ENCODE measurements around the gene SLC39A12.

The SLC39A12 gene

DNA sequence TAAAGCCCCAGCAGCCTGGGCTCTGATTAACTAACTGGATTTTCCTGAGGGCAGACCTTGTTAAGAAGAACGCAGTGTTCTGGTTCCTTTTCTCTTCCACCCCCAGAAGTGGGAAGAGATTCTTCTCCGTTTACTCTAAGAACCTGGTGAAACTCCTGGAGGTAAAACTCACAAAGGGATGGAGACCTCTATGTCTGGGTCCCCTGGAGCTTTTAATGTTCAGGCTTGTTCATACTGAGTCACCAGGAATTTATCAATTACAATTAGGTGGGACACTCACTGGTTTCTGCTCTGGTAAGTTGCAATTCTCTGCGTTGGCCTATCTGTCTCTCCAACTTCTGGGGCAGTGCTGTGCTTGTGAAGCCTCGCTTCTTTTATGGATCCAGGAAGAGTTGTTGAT is 115.2 kb downstream of the SLC39A12 start:
- DNase-seq, result no peak

DNA sequence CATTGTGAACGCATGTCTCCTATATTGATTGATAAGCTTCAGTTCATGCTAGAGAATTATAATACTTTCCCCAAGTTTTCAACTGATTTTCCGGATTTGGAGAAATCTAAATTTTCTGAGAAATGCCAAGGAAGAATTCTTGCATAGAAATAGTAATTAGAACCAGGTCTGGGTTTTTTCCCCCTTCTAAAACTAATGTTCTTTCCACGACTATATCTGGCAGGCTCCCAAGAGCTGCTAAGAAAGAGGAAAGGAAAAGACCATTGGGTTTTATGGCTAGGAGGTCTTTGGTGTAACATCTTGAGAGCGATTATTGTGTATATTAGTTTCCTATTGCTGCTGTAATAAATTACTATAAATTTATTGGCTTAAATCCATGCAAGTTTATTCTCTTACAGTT is 116.7 kb downstream of the SLC39A12 start:
- DNase-seq, result no peak

DNA sequence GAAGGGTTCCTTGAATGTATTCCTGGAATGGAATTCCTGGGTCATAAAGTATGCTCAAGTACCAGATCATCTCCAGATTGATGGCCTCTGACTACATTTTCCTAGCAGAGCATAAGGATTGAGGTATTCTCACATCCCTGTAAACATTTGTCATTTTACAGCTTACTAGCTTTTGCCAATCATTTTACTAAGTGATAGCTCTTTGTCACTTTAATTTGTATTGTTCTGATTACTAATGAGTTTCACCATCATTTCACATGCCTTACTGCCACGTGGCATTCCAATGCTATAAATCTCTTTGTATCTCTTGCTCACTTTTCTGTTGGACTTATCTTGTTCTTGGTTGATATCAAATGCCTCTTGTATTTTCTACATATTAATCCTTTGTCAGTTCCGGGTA is 119.9 kb downstream of the SLC39A12 start:
- DNase-seq, result no peak

DNA sequence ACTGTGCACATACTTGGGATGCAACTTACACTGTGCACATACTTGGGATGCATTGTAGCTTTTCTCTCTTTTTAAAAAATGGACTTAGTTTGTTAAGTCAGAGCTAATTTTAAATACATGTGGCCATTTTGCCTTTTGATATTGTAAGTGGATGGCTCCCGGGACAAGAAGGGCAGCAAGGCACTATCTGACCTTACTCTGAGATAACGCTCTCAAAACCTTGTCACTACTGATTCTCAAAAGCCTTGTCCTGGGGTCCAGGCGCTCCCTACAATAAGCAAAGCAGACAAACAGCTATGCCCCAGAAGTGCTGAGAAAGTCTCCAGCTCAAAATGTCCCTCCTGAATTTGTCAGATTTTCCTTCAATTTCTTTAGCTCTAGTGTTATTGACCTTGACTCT is 121.6 kb downstream of the SLC39A12 start:
- DNase-seq, result no peak

DNA sequence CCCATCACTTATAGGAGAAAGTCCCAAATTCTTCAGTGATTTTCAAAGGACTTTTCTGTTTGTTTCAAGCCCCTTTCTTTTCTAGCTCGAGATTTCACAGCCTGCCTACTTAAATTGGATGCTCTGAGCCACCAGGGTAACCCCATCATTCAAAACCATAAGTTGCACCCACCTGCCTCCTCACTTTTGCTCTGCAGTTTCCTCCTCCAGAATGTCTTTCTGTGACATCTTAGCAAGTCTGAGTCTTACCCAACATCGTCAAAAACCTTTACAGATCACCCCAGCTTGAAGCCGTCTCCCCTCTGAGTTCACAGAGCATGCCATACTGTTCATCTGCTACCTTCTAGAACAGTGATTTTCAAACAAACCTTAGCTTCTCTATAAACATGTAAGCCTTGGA is 124.2 kb downstream of the SLC39A12 start:
- no peak for DNase-seq

DNA sequence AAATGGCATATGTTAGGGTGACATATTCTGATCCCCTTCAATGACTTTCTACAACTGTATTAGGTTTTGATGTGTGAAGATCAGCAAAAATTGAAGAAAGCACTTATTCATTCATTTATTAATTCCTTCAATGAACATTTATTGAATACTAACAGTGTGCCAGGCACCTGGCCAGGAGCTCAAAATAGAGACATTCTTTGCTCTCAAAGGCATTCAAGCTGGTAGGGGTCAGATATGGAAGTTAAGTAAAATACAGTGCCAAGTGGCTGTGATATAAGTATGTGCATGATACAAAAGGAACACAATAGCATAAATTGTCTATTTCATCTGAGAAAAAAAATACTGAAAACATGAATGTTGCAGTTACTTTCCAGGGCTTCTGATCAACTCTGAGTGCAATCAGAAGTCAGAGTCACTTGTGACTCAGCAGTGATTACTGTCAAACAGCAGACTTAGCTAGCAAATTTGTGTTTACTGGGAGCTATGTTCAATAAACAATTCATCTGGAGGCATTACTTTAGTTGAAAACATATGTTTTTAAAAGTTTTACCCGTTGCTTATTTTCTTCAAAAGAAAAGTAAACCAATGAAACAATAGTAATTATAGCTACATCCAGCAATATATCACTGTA is 128.1 kb downstream of the SLC39A12 start:
- no peak for DNase-seq

DNA sequence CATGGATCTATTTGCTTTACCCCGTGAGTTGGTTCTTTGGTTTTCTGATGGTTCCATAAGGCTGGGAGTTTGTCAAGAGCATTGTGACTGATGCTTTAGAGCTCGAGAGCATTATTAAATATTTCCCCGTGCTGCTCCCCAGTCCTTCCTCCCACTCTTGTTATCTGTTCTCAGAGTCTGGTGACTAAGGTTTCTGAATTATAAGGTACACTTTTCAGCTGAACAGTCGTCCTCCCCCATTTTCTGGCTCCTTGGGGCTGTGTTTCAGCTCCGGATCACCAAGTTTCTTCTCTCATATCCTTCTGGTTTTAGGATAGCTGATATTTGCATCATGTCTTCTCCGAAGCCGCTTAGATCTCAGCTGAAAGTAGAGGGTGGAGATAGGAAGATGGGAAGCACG is 130.7 kb downstream of the SLC39A12 start:
- DNase-seq, result no peak

DNA sequence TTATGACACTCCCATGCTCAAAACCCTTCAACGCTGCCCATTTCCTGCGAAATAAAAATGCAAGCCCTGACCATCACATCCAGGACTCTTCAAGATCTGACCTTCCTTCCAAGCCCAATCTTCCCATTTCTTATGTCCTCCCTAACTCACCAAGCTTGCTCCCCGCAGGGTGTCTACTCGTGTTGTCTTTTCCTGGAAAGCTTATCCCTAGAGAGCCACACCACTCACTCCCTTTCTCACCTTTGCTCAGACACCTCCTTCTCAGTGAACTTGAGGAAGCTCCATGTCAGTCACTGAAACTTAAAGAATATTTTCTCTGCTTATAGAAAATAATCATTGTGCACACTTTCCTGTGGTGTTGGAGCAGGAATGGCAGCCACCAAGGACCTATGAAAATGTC is 134.1 kb downstream of the SLC39A12 start:
- no peak for DNase-seq

DNA sequence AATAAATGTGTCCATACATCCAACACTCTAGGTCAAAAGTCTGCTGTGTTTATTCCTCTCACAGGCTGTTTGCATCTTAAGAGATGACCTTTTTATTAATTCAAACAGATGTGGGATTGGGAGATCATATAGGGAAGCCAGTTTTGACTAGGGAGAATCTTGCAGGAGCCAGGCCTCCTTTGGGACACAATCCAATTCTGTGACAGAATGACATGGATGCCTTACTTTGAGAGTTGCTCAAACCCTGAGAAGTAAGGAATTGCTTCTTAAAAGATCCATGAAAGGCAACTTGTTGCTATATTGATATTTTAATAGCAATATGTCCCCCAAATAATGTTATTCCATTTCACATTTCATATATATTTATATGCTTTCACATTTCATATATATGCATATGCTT is 135.0 kb downstream of the SLC39A12 start:
- no peak for DNase-seq

DNA sequence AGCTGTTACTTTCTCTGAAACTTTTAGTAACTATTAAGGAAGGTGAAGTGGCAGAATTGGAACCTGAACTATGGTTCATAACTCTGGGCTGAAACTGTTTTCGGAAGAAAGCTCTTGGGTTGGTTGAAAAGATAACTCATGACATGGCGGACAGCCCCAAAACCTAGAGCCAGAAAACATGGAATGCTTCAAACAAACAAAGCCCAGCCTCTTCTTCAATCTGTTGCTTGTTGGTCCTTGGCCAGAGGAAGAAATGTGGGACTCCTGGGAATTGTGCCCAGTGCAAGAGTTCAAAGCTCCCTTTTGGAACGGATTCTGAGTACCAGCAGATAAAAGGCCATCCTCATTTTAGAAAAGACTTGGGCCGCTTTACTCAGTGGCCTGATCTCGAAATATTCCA is 135.6 kb downstream of the SLC39A12 start:
- no peak for DNase-seq
